Measurements from ENCODE around the gene CTNNAL1.
A peak's percentile ranks its signal among the peaks of the same experiment; 100 is the strongest.
"Not testable (repeated sequence)": the region's sequence is repeated elsewhere in the genome, so short reads cannot be mapped to it uniquely, and the experiment has no call there.

CTNNAL1 gene

DNA sequence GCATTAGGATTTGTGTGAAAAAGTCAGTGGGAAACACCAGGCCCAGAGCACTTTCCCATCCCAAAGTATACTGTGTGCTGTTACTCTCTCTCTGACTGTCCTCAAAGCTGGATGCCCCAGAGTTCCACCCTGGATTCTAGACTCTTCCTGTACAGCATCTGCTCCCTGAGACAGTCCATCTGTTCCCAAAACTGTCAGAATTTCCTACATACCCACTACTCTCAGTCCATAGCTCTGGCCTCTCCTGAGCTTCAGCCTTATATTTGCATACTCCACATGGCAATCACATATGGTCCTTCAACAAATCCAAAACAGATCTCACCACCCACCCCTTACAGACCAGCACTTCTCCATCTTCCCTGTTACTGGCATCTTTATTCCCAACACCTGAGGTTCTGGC is 88.8 kb downstream of the CTNNAL1 start:
- DNase-seq: peak; percentile 6

DNA sequence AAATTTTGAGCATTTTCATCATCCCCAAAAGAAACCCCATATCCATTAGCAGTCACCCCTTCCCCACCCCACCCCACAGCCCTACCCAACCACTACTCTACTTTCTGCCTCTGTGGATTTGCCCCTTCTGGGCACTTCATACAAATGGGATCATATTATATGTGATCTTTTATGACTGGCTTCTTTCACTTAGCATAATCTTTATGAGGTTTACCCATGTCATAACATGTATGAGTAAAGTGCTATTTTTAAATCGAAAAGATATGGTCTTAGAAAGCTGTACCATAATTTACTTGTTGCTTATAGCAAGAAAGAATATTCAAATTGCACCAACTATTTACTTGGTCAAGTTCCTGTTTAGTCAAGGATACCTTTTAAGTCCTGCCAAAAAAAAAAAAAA is 92.1 kb downstream of the CTNNAL1 start:
- no peak for DNase-seq

DNA sequence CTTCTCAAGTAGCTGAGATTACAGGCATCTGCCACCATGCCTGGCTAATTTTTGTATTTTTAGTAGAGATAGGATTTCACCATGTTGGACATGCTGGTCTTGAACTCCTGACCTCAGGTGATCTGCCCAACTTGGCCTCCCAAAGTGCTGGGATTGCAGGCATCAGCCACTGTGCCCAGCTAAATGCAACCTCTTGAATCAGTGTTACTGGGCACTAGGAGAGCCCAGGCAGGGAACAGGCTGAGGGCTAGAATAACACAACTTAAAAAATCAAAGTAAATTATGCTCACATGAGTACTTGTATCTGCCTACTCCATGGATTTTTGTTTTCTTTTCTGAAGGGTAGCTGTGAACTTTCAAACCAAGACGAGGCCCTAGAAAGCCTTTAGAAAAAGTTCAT is 92.9 kb downstream of the CTNNAL1 start:
- not testable (repeated sequence) for DNase-seq

GRCh38 chr9:108919517-108919916 is 93.8 kb downstream of the CTNNAL1 start:
- DNase-seq: no peak

DNA sequence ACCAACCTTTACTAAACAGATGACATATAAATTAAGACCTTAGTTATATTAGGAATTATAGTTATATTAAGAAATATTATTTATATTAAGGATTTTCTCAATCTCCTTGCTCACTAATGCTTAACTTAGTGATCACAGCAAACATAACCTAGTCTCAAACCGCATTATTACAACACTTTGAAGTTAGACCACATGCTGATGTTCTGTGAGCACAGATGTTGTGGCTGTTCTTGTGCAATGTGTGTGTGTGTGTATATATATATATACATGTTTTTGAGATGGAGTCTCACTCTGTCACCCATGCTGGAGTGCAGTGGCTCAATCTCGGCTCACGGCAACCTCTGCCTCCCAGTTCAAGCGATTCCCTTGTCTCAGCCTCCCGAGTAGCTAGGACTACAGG is 99.9 kb downstream of the CTNNAL1 start:
- DNase-seq: no peak

GRCh38 chr9:108911820-108912219 is 101.5 kb downstream of the CTNNAL1 start:
- DNase-seq: no peak

DNA sequence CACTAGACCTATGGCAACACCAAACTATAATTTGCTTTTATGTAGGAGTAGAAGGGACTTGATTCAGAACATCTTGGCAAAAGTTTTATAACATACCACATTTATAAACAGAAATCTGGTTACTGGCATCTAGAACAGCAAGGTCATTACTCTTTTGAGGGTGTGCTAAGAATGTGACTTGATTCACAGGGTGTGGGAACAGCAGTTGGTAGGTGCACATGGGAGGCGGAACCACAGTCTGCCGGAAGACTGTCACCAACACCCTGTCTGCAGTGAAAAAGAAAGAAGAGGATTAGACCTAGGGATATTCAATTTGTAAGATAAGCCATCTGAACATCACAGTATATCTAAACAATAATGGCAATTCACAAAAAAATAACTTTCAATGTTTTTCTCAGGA is 102.4 kb downstream of the CTNNAL1 start:
- no peak for DNase-seq

DNA sequence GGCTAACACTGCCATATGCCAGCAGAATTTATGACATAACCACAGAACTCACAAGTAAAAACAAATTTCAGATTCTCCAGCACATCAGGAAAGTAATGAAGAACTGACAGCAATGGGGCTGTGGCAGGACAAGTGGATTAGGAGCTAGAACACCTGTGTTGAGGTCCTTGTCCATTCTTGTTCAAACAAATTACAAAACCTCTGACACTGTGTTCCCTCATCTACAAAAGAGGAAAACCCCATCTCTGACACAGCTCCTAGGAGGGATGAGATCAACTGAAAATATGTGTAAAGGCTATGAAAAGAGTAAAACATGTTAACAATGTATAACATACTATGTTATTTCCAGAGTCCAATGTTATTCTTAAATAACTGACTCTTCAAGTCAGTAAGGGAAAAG is 102.9 kb downstream of the CTNNAL1 start:
- DNase-seq: no peak

DNA sequence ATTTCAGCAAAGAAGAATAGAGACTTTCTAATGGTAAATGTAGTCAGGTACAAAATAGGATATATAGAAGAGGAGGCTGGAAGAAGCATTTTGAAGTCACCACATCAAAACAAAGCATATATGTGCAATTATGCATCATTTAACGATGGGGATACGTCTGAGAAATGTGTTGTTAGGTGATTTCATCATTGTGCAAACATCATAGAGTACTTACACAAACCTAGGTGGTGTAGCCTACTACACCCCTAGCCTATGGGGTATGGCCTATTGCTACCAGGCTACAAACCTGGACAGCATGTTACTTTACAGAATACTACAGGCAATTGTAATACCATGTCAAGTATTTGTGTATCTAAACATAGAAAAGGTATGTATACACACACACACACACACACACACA is 107.8 kb downstream of the CTNNAL1 start:
- no peak for DNase-seq

- no peak for DNase-seq
Observed at GRCh38 chr9:108904161-108904560, 109.1 kb downstream of the CTNNAL1 start.

DNA sequence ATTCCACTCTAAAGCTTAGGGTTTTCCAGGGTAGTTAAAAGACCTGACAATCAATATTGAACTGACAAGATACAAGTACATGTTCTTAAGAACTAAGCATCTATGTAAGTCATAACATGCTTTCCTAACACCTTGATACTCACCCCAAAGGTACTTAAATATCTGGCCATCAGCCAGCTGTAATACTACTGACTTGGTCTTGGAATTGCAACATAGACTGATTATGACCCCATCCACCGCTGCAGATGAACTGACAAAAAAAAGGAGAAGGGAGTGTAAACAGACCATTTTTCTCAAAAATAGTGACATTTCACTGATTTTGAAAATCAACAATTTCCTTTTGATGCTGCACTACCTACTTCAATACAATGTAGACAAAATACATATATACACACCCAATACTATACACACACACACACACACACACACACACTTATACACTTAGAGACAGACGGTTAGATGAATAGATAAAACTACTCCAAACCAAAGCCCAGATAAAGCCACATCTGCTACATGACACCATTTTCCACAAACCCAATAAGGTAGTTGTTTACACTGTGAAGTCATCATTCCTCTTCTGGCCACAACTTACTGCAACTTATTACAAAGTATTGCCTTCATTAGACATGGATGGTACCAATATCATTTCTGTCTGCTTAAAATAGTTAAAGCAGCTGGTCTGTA is 109.7 kb downstream of the CTNNAL1 start:
- DNase-seq: no peak

DNA sequence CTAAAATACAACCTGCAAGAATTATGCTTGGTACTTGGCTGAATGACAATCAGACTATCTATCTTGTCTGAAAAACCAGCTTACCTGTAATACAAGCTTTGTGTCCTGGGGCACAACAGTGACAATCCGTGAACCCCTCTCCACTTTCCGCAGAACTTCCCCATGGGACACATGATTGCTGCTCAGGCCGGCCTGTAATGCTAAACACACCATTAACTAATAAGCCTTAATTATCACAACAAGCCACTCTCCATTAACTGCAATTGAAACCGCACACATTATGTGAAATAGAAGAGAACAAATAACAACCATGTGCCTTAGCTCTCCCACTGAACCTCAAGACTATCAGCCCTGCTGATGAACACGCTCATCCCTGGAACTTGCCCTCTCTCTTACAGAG is 113.1 kb downstream of the CTNNAL1 start:
- no peak for DNase-seq

GRCh38 chr9:108899023-108899695 is 114.1 kb downstream of the CTNNAL1 start:
- DNase-seq: not testable (repeated sequence)

GRCh38 chr9:108897324-108898096 is 115.8 kb downstream of the CTNNAL1 start:
- no peak for DNase-seq

DNA sequence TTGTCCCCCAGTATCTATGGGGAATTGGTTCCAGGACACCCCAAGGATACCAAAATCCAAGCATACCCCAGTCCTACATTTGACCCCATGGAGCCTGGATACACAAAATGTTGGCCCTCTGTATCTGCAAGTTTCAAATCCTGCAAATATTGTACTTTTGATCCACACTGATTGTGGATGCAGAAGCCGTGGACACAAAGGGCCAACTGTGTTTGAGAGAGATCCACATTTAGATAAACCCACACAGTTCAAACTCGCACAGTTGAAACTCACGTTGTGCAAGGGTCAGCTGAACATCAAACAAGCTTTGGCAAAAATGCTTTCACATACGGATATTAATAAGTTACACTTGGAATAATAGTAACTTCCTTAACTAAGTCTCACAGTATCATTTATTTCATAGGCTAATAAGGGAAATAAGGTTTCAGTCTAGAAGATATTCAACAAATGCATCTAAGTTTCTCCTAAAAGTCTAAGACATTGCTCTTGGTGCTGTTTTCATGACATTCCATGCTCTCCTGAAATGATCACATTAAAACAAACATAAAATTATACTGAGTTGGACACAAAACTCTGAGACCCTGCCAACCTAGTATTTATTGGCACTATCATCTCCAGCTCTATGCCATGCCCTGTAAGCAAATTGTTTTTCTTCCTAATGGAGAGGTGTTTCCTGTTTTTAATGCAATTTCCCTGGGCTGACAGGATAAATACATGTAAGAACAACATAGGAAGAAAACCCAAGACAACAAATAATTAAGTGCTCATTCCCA is 118.9 kb downstream of the CTNNAL1 start:
- DNase-seq: no peak

All from NCI-H1694 (cell line).